ENCODE results near the gene VEPH1. TPM values are rescaled to one million over a fixed set of nuclear protein-coding genes. Genes with fewer than 3 reads are reported as not detected.
"Not testable (repeated sequence)": the region's sequence is repeated elsewhere in the genome, so short reads cannot be mapped to it uniquely, and the experiment has no call there.

VEPH1 gene
- total and polyA plus RNA-seq, 2 donors (not counting 1 experiment from before 2014, with no cell fraction given) = not detected

DNA sequence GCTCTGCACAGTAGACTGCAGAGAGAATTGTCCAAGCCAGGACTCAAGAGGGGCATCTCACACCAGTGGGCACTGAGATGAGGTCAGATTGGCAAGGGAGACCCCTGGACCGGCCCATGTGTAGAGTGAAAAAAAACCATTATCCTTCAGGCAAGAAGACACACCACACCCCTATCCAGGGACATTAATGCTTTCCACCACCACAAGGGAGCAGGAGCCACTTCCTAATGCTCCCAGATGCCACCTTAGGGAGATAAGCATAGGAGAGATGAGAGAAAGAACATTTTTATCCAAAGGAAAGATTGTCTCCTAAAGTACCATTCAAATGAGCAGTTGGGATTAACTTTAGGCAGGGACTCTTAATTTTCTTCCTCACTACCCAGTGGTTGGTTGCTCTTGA, 176.2 kb downstream of the VEPH1 start:
- Histone ChIP-seq H4K20me1 (ENCODE audit: control insufficient read depth, insufficient read depth, low read length, poor library complexity, severe bottlenecking) (no peaks in the 10 kb centered on the region), H3K4me1 (ENCODE audit: control insufficient read depth in 2 of 2, insufficient read depth in 2 of 2, low read length in 2 of 2) (no peaks in the 10 kb centered on the region), H3K4me3 (ENCODE audit: control extremely low read depth in 1 of 5, extremely low read depth in 1 of 5, insufficient read depth in 1 of 5, low read depth in 2 of 5, low read length in 4 of 5) (no peak overlapping the region), H3K36me3 (replicated peaks in 1 of 2; ENCODE audit: control extremely low read depth in 1 of 2, control insufficient read depth in 1 of 2, extremely low read depth in 1 of 2, insufficient read depth in 2 of 2, low read length in 1 of 2) (no peaks in the 10 kb centered on the region), H3K27ac (ENCODE audit: low read length in 2 of 2) (no peak overlapping the region), H3K79me2 (ENCODE audit: control insufficient read depth, insufficient read depth, low read length) (no peaks in the 10 kb centered on the region), H3K9me3 (ENCODE audit: control extremely low read depth in 1 of 3, control insufficient read depth in 2 of 3, insufficient read depth in 1 of 3, low read length in 2 of 3) (peaks cover 0 to 1% (median 0%) of the 10 kb centered on the region in 3 donors), H2AFZ (ENCODE audit: insufficient read depth, low read depth, low read length, poor library complexity, severe bottlenecking) (no peak overlapping the region), H3K9ac (ENCODE audit: low read length) (no peak overlapping the region), H3K4me2 (replicated peaks; ENCODE audit: low read depth, low read length, poor library complexity, severe bottlenecking) (no peak overlapping the region), H3K27me3 (replicated peaks in 1 of 4; ENCODE audit: control extremely low read depth in 1 of 4, control insufficient read depth in 3 of 4, insufficient read depth in 4 of 4, low read length in 3 of 4) (no peaks in the 10 kb centered on the region)
- H3K27me3 Mint-ChIP-seq = no peaks in the 10 kb centered on the region
- ChIA-PET POLR2A (no interaction called here), CTCF (no interaction called here)
- H3K4me1 Mint-ChIP-seq = peaks cover 3% of the 10 kb centered on the region
- H3K4me3 Mint-ChIP-seq = no peak overlapping the region
- no peak for DNase-seq
- H3K9me3 Mint-ChIP-seq (ENCODE audit: insufficient read depth) = no peaks in the 10 kb centered on the region
- no peak overlapping the region for H3K27ac Mint-ChIP-seq
- TF ChIP-seq CTCF (IDR thresholded peaks at IDR 0.05) = no peak
- no peak for TF ChIP-seq EZH2 (IDR thresholded peaks at IDR 0.05; ENCODE audit: borderline replicate concordance, insufficient read depth, low read depth, low read length, poor library complexity, severe bottlenecking)
- ATAC-seq (ENCODE audit: low read depth) = no peak
- intact Hi-C loops (cut with micrococcal nuclease) = no loop called here
- WGBS (ENCODE audit: insufficient coverage) = no CpG with 5 or more reads among the region's 1 CpG

- POLR2A ChIA-PET; H4K20me1 ChIP-seq (ENCODE audit: control insufficient read depth, insufficient read depth, low read length, poor library complexity, severe bottlenecking); H3K9me3 Mint-ChIP-seq (ENCODE audit: insufficient read depth); H3K27me3 Mint-ChIP-seq; H2AFZ ChIP-seq (ENCODE audit: insufficient read depth, low read depth, low read length, poor library complexity, severe bottlenecking); H3K27me3 ChIP-seq (replicated peaks in 1 of 4; ENCODE audit: control extremely low read depth in 1 of 4, control insufficient read depth in 3 of 4, insufficient read depth in 4 of 4, low read length in 3 of 4); H3K4me1 ChIP-seq (ENCODE audit: control insufficient read depth in 2 of 2, insufficient read depth in 2 of 2, low read length in 2 of 2); H3K27ac Mint-ChIP-seq; H3K9me3 ChIP-seq (ENCODE audit: control extremely low read depth in 1 of 3, control insufficient read depth in 2 of 3, insufficient read depth in 1 of 3, low read length in 2 of 3); ATAC-seq (ENCODE audit: low read depth); H3K4me3 Mint-ChIP-seq; DNase-seq; intact Hi-C loops (cut with micrococcal nuclease); CTCF ChIA-PET; H3K27ac ChIP-seq (ENCODE audit: low read length in 2 of 2); H3K4me3 ChIP-seq (ENCODE audit: control extremely low read depth in 1 of 5, extremely low read depth in 1 of 5, insufficient read depth in 1 of 5, low read depth in 2 of 5, low read length in 4 of 5); H3K36me3 ChIP-seq (replicated peaks in 1 of 2; ENCODE audit: control extremely low read depth in 1 of 2, control insufficient read depth in 1 of 2, extremely low read depth in 1 of 2, insufficient read depth in 2 of 2, low read length in 1 of 2); H3K4me2 ChIP-seq (replicated peaks; ENCODE audit: low read depth, low read length, poor library complexity, severe bottlenecking); H3K9ac ChIP-seq (ENCODE audit: low read length); H3K4me1 Mint-ChIP-seq; H3K79me2 ChIP-seq (ENCODE audit: control insufficient read depth, insufficient read depth, low read length): not testable (repeated sequence)
- WGBS (ENCODE audit: insufficient coverage) = no CpG with 5 or more reads among the region's 1 CpG
Observed at GRCh38 chr3:157324869-157325268, 178.3 kb downstream of the VEPH1 start.

Measured in B cell (primary cell).